Stomach smooth muscle (tissue), 2 donors: ENCODE measurements around the gene SFMBT1.

ENCODE experiments used
- H3K27ac ChIP-seq: one replicate; pipeline ENCODE4 v1.7.0; 2013; ENCODE audit warnings: mild to moderate bottlenecking, low read length, inconsistent platforms
- H3K27me3 ChIP-seq, 2 donors: one replicate each; pipeline ENCODE4 v1.7.0; 2013; ENCODE audit warnings: low read length in 2 of 2; ENCODE audit not compliant: insufficient read depth in 2 of 2, control insufficient read depth in 1 of 2
- H3K36me3 ChIP-seq, 2 donors: one replicate each; pipeline ENCODE4 v1.7.0; 2013; ENCODE audit warnings: low read length in 2 of 2; ENCODE audit not compliant: control insufficient read depth in 2 of 2, insufficient read depth in 2 of 2
- H3K4me1 ChIP-seq: one replicate; pipeline ENCODE4 v1.7.0; 2013; ENCODE audit warnings: low read length; ENCODE audit not compliant: control insufficient read depth, insufficient read depth
- H3K4me3 ChIP-seq, 2 donors: one replicate each; pipeline ENCODE4 v1.7.0; 2013; ENCODE audit warnings: low read length in 2 of 2
- H3K9ac ChIP-seq, 2 donors: one replicate each; pipeline ENCODE4 v1.7.0; 2013; ENCODE audit warnings: low read length in 2 of 2, mild to moderate bottlenecking in 1 of 2
- H3K9me3 ChIP-seq, 2 donors: one replicate each; pipeline ENCODE4 v1.7.0; 2013; ENCODE audit warnings: low read length in 2 of 2; ENCODE audit not compliant: control insufficient read depth in 2 of 2
- donor health status: healthy.
- donor health status: Pancreatic carcinoma.

The SFMBT1 gene

DNA sequence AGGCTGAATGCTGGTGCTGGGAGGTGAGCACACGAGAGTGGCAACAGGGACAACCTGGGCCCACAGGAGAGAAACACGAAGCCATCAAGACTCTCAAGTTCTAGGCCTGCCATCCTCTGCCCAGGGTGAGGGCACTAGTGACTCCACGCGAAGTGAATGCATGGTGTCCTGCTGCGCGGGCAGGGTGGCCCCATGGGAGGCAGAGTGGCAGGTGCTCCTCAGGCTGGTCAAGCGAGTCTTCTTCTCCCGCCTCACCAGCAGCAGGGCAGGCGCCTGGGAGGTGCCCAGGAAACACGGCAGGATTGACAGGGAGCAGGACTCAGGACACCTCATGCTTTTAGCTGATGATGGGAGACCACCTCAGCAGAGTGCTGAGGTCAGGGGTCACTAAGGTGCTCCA lies 175.4 kb downstream of the SFMBT1 start:
- H3K9me3 ChIP-seq = no peaks in the 10 kb centered on the region
- no peak overlapping the region for H3K9ac ChIP-seq
- no peak overlapping the region for H3K4me3 ChIP-seq
- H3K27ac ChIP-seq = no peak overlapping the region
- no peaks in the 10 kb centered on the region for H3K27me3 ChIP-seq
- no peaks in the 10 kb centered on the region for H3K36me3 ChIP-seq
- peaks cover 2% of the 10 kb centered on the region for H3K4me1 ChIP-seq

DNA sequence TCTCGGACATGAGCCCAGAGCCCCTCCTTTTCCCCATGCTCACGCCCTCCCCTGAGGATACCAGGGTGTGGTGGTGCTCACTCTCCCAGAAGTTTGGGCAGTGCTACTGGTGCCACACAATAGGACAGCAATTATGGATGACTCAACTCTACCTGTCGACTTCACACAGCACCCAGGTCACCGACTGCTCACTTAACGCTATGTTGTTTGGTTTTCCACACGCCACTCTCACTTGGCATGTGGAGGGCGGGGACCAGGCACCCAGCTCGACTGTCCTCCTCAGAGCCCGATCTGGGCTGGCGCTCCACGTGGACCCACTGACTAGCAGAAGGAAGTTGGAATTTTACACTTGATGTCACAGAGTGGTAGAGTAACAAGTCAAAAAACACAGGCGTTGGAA lies 179.4 kb downstream of the SFMBT1 start:
- H3K4me1 ChIP-seq = no peaks in the 10 kb centered on the region
- H3K27ac ChIP-seq = no peak overlapping the region
- H3K4me3 ChIP-seq = no peak overlapping the region
- H3K9ac ChIP-seq = no peak overlapping the region
- H3K9me3 ChIP-seq = no peaks in the 10 kb centered on the region
- H3K36me3 ChIP-seq = peaks cover 0 to 2% of the 10 kb centered on the region in 2 donors
- H3K27me3 ChIP-seq = no peaks in the 10 kb centered on the region

DNA sequence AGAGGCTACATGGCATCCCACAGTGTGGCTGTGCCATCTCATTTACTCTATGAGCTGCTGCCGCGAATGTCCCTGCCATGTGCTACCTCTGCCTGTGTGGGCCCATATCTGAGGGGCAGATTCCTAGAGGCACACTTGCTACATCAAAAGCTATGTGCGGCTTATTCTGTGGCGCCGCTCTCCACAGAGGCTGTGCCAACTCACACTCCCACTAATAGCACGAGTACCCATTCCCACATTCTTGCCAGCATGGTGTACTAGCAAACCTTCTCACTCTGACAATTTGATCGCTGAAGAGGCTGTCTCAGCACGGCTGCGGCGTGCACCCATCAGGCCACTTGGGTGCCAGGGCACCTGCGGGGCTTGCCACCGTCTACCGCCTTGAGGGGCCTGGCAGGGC lies 179.9 kb downstream of the SFMBT1 start:
- no peak overlapping the region for H3K9ac ChIP-seq
- no peaks in the 10 kb centered on the region for H3K27me3 ChIP-seq
- H3K4me1 ChIP-seq = no peaks in the 10 kb centered on the region
- H3K4me3 ChIP-seq = no peak overlapping the region
- no peak overlapping the region for H3K27ac ChIP-seq
- H3K36me3 ChIP-seq = peaks cover 0 to 3% of the 10 kb centered on the region in 2 donors
- no peaks in the 10 kb centered on the region for H3K9me3 ChIP-seq

DNA sequence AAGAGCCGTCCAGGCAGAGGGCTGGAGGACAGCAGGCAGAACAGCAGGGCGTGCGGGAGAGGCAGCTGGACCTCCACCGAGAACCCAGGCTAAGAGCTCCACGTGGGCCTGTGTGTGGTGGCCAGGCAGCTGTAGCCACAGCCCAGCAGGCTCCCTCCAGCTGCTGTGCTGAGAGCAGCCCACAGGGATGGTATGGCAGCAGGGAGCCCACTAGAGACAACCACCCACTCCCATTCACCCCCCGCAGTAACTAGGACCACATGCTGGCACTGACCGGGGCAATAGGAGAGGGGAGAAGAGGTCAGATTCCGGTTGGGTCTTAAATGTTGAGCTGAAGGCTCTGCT lies 185.5 kb downstream of the SFMBT1 start:
- H3K27me3 ChIP-seq = no peaks in the 10 kb centered on the region
- H3K36me3 ChIP-seq = peaks cover 0 to 3% of the 10 kb centered on the region in 2 donors
- H3K9me3 ChIP-seq = no peaks in the 10 kb centered on the region
- H3K4me3 ChIP-seq = no peak overlapping the region
- peaks cover 19% of the 10 kb centered on the region for H3K4me1 ChIP-seq
- no peak overlapping the region for H3K9ac ChIP-seq
- H3K27ac ChIP-seq = no peak overlapping the region

DNA sequence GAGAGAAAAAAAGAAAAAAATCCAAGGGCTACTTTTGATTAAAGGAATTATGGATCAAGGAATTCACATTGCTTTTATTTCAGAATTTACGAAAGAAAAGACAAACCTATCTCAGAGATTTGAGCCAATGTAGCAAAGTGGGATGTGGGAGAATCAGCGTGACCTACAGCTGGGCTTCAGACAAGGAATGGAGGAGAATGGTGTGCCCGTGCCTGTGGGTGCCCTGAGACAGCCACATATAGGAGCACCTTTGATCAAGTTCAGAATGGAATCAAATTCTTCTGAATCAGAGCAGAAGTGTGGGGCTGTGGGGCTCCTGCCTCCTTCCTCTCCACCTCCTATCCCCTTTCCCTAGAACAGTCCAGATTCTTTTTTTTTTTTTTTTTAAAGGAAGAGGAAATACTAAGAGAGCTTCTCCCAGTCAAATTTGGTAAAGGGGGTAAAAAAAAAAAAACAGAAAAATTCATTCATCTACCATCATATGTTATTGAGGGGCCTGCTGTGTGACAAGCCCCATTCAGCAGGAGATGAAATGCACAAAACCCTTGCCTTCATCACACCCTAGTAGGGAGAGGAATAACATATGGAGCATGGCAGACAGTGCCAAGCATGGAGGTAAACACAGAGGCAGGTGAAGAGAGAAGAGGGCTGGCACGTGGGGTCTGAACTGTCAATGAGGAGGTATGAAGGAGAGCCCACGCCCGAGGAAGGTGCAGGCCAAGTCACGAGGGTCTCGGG lies 186.0 kb downstream of the SFMBT1 start:
- no peaks in the 10 kb centered on the region for H3K9me3 ChIP-seq
- H3K27ac ChIP-seq = no peak overlapping the region

DNA sequence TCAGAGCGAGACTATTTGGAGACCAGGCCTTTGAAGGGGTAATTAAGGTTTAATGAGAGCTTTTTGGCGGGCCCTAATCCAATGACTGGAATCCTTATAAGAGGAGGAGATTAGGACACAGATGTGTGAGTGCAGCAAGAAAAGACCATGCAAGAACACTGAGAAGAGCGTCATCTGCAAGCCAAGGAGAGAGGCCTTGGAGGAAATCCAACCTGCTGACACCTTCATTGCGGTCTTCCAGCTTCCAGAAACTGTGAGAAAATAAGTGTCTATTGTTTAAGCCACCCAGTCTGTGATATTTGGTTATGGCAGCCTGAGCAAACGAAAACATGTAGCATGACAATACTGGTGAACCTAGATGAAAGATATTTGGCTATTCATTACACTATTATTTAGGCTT lies 188.0 kb downstream of the SFMBT1 start:
- H3K27ac ChIP-seq = no peak overlapping the region
- H3K4me1 ChIP-seq = peaks cover 19% of the 10 kb centered on the region
- H3K9ac ChIP-seq = no peak overlapping the region
- H3K4me3 ChIP-seq = no peak overlapping the region
- H3K9me3 ChIP-seq = no peaks in the 10 kb centered on the region
- peaks cover 3 to 6% of the 10 kb centered on the region in 2 donors for H3K36me3 ChIP-seq
- H3K27me3 ChIP-seq = no peaks in the 10 kb centered on the region

More for the DNA sequence above, 186.0 kb downstream of the SFMBT1 start:
- Histone ChIP-seq H3K36me3 (peaks cover 0 to 3% of the 10 kb centered on the region in 2 donors), H3K4me3 (no peak overlapping the region), H3K27me3 (no peaks in the 10 kb centered on the region), H3K4me1 (peaks cover 19% of the 10 kb centered on the region), H3K9ac (no peak overlapping the region)

DNA sequence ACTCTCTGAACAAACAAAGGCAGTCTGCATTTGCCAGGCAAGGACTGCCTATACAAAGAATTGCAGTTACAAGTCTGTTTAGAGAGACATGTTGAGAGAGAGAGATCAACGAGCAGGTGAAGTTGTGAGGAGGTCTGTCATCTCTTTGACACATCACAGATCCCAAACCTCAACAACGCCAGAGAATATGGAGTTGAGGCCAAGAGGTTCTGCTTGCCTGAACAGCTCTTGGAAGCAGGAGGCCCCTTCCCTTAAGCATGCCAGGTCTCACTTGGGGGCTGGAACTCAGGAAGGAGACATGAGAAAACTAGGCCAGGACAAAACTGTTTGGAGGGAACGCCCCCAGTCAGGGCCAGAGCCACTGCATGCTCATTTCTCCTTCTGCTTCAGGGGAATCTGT lies 188.7 kb downstream of the SFMBT1 start:
- Histone ChIP-seq H3K9ac (no peak overlapping the region), H3K4me1 (peaks cover 19% of the 10 kb centered on the region), H3K27me3 (no peaks in the 10 kb centered on the region), H3K9me3 (no peaks in the 10 kb centered on the region), H3K4me3 (peak overlapping the region; percentile 22 to 33), H3K36me3 (peaks cover 4 to 9% of the 10 kb centered on the region in 2 donors), H3K27ac (peak overlapping the region; percentile 73)

DNA sequence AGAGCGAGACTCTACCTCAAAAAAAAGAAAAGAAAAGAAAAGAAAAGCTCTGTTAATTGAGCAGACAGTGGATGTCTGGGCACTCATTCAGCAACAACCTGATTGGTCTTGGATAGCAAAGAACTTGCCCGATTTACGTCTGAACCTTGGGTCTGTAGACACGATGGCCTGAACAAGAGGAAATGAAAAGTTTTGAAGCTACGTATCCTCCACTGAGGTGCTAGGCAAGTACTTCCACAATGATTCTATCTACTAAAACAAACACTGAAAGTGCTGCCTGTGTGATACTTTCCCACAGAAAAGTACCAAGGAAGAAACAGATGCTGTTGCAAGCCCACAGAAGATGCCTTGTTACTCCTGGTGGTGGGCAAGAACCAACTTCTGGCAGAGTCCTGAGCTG lies 189.2 kb downstream of the SFMBT1 start:
- no peaks in the 10 kb centered on the region for H3K9me3 ChIP-seq
- H3K27me3 ChIP-seq = no peaks in the 10 kb centered on the region
- H3K9ac ChIP-seq = no peak overlapping the region
- H3K4me1 ChIP-seq = peaks cover 19% of the 10 kb centered on the region
- H3K36me3 ChIP-seq = peaks cover 4 to 13% of the 10 kb centered on the region in 2 donors
- H3K27ac ChIP-seq = peak overlapping the region; percentile 73
- H3K4me3 ChIP-seq = peak overlapping the region; percentile 22 to 33

DNA sequence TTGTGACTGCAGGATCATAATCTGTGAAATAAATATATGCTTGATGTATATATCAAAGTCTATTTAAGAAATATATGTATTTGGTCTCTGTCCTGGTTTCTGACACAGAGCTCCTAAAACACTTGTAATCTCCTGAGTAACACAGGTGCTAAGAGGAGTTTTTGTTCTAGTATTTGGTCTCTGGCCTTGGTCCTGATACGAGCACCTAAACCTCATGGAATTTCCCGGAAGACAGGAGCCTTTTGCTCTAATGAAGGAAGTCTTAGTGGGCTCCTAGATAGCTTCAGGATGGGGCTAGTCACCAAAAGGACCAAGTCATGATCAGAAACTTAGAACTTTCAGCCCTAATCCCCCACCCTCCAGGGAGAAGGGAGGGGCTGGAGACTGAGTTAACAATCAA lies 191.9 kb downstream of the SFMBT1 start:
- Histone ChIP-seq H3K36me3 (peaks cover 13 to 22% of the 10 kb centered on the region in 2 donors), H3K9ac (no peak overlapping the region), H3K27me3 (no peaks in the 10 kb centered on the region), H3K4me3 (no peak overlapping the region), H3K4me1 (peaks cover 21% of the 10 kb centered on the region), H3K27ac (no peak overlapping the region), H3K9me3 (no peaks in the 10 kb centered on the region)
